Keratinocyte (primary cell): ENCODE data around the gene GALNT9.

Experiments
- EZH2 ChIP-seq: IDR thresholded peaks from one replicate; pipeline ENCODE4 v1.6.1; 2012; ENCODE audit warnings: inconsistent platforms, mild to moderate bottlenecking, low read length, moderate library complexity
- TF ChIP-seq, protein P1 (sequence below), 3 experiments: IDR thresholded peaks in 1 of 3; conservative IDR thresholded peaks in 1 of 3; optimal IDR thresholded peaks in 1 of 3; 2 replicates in 2 of 3; 3 replicates in 1 of 3; pipeline versions ENCODE3 to v1.5.1; 2011; ENCODE audit warnings: low read length in 3 of 3, mild to moderate bottlenecking in 3 of 3, moderate library complexity in 2 of 3, control low read depth in 1 of 3, inconsistent platforms in 1 of 3; ENCODE audit not compliant: insufficient read depth in 2 of 3; ENCODE audit errors: extremely low read depth in 1 of 3

DNA sequence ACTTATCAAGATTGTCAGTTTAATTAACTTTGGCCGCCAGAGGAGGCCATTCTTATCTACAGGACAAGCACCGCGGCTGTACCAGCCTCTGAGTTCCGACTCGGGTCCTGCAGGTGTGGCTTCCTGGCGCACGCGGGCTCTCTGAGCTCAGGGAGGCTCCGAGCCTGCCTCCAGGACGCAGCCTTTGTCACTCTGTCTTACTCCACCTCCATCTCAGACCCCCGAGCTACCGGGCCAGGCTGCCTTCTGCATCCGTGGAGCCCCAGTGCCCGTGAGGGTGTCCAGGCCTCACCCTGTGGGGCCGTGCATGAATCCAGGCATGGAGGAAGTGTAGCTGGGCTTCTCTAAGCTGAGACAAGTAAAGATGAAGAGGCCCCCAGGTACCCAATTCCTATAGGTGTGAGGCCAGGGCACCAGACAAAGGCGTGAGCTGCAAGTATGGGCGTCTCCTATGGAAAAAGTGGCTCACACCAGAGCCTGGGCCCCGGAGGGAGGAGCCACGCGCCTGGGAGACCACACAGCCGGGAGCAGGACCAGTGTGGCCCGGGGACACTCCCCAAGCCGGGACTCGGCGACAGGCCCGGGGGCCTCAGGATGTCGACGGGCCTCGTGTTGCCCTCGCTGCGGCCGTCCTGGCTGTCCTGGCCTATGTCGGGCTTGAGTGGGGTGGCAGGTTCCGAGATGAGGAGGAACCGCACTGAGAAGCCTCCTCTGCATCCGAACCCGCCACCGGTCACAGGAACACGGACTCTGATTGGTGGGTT lies 142.3 kb downstream of the GALNT9 start:
- no peak for TF ChIP-seq EZH2
- TF ChIP-seq, protein P1, sequence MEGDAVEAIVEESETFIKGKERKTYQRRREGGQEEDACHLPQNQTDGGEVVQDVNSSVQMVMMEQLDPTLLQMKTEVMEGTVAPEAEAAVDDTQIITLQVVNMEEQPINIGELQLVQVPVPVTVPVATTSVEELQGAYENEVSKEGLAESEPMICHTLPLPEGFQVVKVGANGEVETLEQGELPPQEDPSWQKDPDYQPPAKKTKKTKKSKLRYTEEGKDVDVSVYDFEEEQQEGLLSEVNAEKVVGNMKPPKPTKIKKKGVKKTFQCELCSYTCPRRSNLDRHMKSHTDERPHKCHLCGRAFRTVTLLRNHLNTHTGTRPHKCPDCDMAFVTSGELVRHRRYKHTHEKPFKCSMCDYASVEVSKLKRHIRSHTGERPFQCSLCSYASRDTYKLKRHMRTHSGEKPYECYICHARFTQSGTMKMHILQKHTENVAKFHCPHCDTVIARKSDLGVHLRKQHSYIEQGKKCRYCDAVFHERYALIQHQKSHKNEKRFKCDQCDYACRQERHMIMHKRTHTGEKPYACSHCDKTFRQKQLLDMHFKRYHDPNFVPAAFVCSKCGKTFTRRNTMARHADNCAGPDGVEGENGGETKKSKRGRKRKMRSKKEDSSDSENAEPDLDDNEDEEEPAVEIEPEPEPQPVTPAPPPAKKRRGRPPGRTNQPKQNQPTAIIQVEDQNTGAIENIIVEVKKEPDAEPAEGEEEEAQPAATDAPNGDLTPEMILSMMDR (optimal IDR thresholded peaks at IDR 0.05 in 1 of 3, IDR thresholded peaks at IDR 0.05 in 1 of 3, conservative IDR thresholded peaks at IDR 0.05 in 1 of 3; ENCODE audit: extremely low read depth in 1 of 3, insufficient read depth in 2 of 3, low read length in 3 of 3), result no peak
